Hematopoietic multipotent progenitor cell (in vitro differentiated cells): ENCODE data around the gene FAR1. TPM values are rescaled to one million over a fixed set of nuclear protein-coding genes. Genes with fewer than 3 reads are reported as not detected.

Source experiments
- DNase-seq, 3 donors: peaks; one replicate each; pipeline ENCODE4 v3.0.0-alpha.2; 2011 to 2015; ENCODE audit warnings: low read depth in 2 of 3, low spot score in 2 of 3
- total RNA-seq: library from RNA; depleted of rRNA; stranded (reverse); fragments of >200 nt; gene quantifications from one replicate; pipeline ENCODE4 v1.2.3, GENCODE V29; 2012

Gene FAR1
- total RNA-seq, 1 donor, result 23.2 TPM

- DNase-seq, result no peak
Observed at GRCh38 chr11:13669544-13670488, 1.3 kb downstream of the FAR1 start.

- no peak for DNase-seq
Observed at GRCh38 chr11:13672576-13673210, 4.2 kb downstream of the FAR1 start.

GRCh38 chr11:13674799-13675509 is 6.5 kb downstream of the FAR1 start:
- peak in 1 of 3 donors; percentile 9 for DNase-seq

GRCh38 chr11:13676576-13676975 is 8.1 kb downstream of the FAR1 start:
- no peak for DNase-seq

GRCh38 chr11:13679768-13680167 is 11.3 kb downstream of the FAR1 start:
- no peak for DNase-seq

- DNase-seq, result peak in 1 of 3 donors; percentile 49
Observed at GRCh38 chr11:13680501-13681264, 12.2 kb downstream of the FAR1 start.

- DNase-seq, result no peak
Observed at GRCh38 chr11:13681446-13681845, 13.0 kb downstream of the FAR1 start.

- DNase-seq, result no peak
Observed at GRCh38 chr11:13682212-13682611, 13.7 kb downstream of the FAR1 start.

GRCh38 chr11:13685461-13686108 is 17.1 kb downstream of the FAR1 start:
- no peak for DNase-seq

GRCh38 chr11:13686776-13687175 is 18.3 kb downstream of the FAR1 start:
- DNase-seq, result peak in 1 of 3 donors; percentile 17

GRCh38 chr11:13687271-13687670 is 18.8 kb downstream of the FAR1 start:
- DNase-seq, result no peak

- no peak for DNase-seq
Observed at GRCh38 chr11:13691286-13691899, 22.9 kb downstream of the FAR1 start.

GRCh38 chr11:13692172-13692571 is 23.7 kb downstream of the FAR1 start:
- DNase-seq, result no peak

GRCh38 chr11:13694115-13694514 is 25.6 kb downstream of the FAR1 start:
- no peak for DNase-seq

GRCh38 chr11:13695886-13696285 is 27.4 kb downstream of the FAR1 start:
- no peak for DNase-seq

GRCh38 chr11:13697710-13698109 is 29.2 kb downstream of the FAR1 start:
- DNase-seq, result no peak

- DNase-seq, result peak in 2 of 3 donors; percentile 21 to 51
Observed at GRCh38 chr11:13698132-13698531, 29.7 kb downstream of the FAR1 start.

- DNase-seq, result no peak
Observed at GRCh38 chr11:13699041-13699440, 30.6 kb downstream of the FAR1 start.

- no peak for DNase-seq
Observed at GRCh38 chr11:13699870-13700269, 31.4 kb downstream of the FAR1 start.

- DNase-seq, result no peak
Observed at GRCh38 chr11:13701506-13701905, 33.0 kb downstream of the FAR1 start.
